ENCODE data around the gene PTPRT. TPM values are rescaled to one million over a fixed set of nuclear protein-coding genes. Genes with fewer than 3 reads are reported as not detected.

PTPRT gene
- total RNA-seq, 3 donors from 2014 or later, result 0.32 to 6.3 (median 4.9) TPM

DNA sequence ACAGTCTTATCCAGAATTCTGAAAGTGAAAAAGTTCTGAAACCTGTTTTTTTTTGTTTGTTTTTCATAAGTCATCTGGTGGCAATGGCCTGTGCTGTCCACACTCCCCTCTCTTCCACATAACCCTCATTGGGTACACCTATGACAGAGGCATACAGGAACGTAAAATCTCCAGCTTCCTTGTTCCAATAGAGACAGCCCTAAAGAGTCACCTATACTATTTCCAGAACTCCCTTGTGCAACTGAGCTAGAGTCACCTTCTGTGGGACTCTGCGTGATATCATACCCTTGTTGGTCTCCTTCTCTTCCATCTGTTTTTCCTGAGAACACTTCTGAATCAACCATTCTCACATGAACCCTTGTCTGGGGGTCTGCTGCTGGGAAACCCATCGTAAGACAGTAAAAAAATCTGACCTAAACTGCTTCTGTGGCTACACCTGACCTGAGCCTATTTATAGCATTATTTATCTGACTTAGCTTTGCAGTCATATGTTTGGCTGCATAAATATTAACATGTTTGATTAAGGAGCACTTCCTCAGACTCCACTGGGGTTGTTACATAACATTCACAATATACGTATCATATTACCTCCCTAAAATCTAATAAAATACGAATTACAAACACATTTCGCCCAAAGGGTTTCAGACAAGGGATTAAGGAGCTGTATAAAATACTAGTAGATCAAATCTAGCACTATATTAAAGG lies 151.9 kb downstream of the PTPRT start:
- H3K27me3 ChIP-seq, result peaks cover 0 to 3% of the 10 kb centered on the region in 2 donors
- no peaks in the 10 kb centered on the region for H3K9me3 ChIP-seq
- intact Hi-C loops (cut with DNase I; ENCODE audit: low total_unique reads), result no loop called here
- no peak for TF ChIP-seq CTCF (IDR thresholded peaks at IDR 0.05)
- no peak for TF ChIP-seq POLR2A (IDR thresholded peaks at IDR 0.05)
- TF ChIP-seq POLR2AphosphoS5 (IDR thresholded peaks at IDR 0.05), result no peak
- H3K36me3 ChIP-seq, result no peaks in the 10 kb centered on the region
- no peak overlapping the region for H3K27ac ChIP-seq
- no peak overlapping the region for H3K4me3 ChIP-seq
- DNase-seq (ENCODE audit: low spot score in 2 of 2), result no peak
- no peaks in the 10 kb centered on the region for H3K4me1 ChIP-seq

DNA sequence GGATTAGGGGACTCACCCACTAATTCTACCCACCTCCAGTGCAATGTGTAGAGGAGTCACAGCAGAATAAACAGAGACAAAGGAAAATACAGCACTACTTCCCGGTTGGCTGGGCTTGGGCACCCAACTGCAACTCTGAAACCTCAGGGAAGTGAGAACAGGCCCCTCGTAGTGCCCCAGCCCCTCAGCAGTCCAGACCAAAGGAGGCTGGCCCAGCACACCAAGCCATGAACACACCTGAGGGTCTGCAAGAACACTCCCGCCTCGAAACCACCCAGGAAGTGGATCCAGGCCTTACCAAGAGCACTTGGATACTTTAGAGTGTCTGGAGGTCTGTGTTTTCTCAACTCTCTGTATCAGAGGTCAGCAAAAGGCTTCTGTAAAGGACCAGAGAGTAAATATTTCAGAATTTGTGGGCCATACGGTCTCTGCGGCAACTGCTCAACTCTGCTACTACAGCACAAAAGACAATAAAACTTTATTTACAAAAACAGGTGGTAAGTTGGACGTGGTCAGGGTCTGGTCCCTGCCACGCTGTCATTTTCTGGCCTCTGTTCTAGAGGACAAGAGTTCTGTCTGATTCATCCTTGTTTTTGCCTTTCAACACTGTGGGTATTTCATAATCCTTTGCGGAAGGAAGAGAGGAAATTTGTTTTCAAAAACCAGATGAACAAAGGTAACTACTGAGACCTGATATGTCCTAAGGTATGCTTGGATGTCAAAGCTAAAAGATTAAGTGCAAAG lies 154.6 kb downstream of the PTPRT start:
- Histone ChIP-seq H3K27ac (no peak overlapping the region), H3K9me3 (no peaks in the 10 kb centered on the region), H3K36me3 (no peaks in the 10 kb centered on the region), H3K4me3 (no peak overlapping the region), H3K4me1 (no peaks in the 10 kb centered on the region), H3K27me3 (no peaks in the 10 kb centered on the region)
- TF ChIP-seq POLR2A (IDR thresholded peaks at IDR 0.05) (no peak), CTCF (IDR thresholded peaks at IDR 0.05) (no peak), POLR2AphosphoS5 (IDR thresholded peaks at IDR 0.05) (no peak)
- intact Hi-C loops (cut with DNase I; ENCODE audit: low total_unique reads), result no loop called here
- no peak for DNase-seq (ENCODE audit: low spot score in 2 of 2)

DNA sequence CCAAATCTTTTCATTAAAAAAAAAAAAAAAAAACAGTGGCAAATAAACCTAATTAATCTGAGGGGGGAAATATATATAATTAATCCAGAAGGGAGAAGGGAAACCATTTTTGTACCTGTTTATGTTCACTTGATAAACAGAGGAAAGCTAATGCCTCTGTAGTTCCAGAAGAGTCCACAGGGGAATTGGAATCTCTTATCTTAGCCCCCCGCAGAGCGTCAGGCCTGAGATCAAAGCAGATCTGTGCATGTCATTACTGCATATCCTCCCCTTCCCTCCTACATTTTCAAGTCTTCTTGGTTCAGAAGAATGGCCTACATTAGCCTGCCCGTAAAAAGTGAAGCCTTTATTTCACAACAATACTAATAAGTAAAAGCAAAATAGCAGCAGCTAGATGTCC lies 157.2 kb downstream of the PTPRT start:
- Histone ChIP-seq H3K4me1 (no peaks in the 10 kb centered on the region), H3K4me3 (no peak overlapping the region), H3K27me3 (no peaks in the 10 kb centered on the region), H3K27ac (no peak overlapping the region), H3K36me3 (no peaks in the 10 kb centered on the region), H3K9me3 (no peaks in the 10 kb centered on the region)
- TF ChIP-seq POLR2AphosphoS5 (IDR thresholded peaks at IDR 0.05) (no peak), CTCF (IDR thresholded peaks at IDR 0.05) (no peak), POLR2A (IDR thresholded peaks at IDR 0.05) (no peak)
- DNase-seq (ENCODE audit: low spot score in 2 of 2), result no peak
- intact Hi-C loops (cut with DNase I; ENCODE audit: low total_unique reads), result loop anchor here (2.0 kb wide), 1 partner anchor 206 kb away; no protein-coding TSS in a partner anchor

GRCh38 chr20:43029176-43029575 lies 160.5 kb downstream of the PTPRT start:
- Histone ChIP-seq H3K27ac (no peak overlapping the region), H3K36me3 (no peaks in the 10 kb centered on the region), H3K9me3 (no peaks in the 10 kb centered on the region), H3K4me3 (no peak overlapping the region), H3K27me3 (no peaks in the 10 kb centered on the region), H3K4me1 (no peaks in the 10 kb centered on the region)
- TF ChIP-seq POLR2AphosphoS5 (IDR thresholded peaks at IDR 0.05), result no peak
- no peak for DNase-seq (ENCODE audit: low spot score in 2 of 2)
- intact Hi-C loops (cut with DNase I; ENCODE audit: low total_unique reads), result no loop called here

- Histone ChIP-seq H3K4me1 (no peaks in the 10 kb centered on the region), H3K27ac (no peak overlapping the region), H3K27me3 (no peaks in the 10 kb centered on the region), H3K36me3 (no peaks in the 10 kb centered on the region), H3K4me3 (no peak overlapping the region), H3K9me3 (no peaks in the 10 kb centered on the region)
- no peak for TF ChIP-seq CTCF (IDR thresholded peaks at IDR 0.05)
- TF ChIP-seq POLR2A (IDR thresholded peaks at IDR 0.05), result no peak
- TF ChIP-seq POLR2AphosphoS5 (IDR thresholded peaks at IDR 0.05), result no peak
- intact Hi-C loops (cut with DNase I; ENCODE audit: low total_unique reads), result no loop called here
- no peak for DNase-seq (ENCODE audit: low spot score in 2 of 2)
These were observed 161.2 kb downstream of the PTPRT start for GRCh38 chr20:43028470-43028869.

All from breast epithelium (tissue), 4 donors.